SW 1271 (cell line): ENCODE measurements around the gene LDLRAP1.

Experiments used
- DNase-seq, 2 experiments: peaks; one replicate each; lab custom pipeline; 2025; lab: John Stamatoyannopoulos, UW

Gene LDLRAP1

DNA sequence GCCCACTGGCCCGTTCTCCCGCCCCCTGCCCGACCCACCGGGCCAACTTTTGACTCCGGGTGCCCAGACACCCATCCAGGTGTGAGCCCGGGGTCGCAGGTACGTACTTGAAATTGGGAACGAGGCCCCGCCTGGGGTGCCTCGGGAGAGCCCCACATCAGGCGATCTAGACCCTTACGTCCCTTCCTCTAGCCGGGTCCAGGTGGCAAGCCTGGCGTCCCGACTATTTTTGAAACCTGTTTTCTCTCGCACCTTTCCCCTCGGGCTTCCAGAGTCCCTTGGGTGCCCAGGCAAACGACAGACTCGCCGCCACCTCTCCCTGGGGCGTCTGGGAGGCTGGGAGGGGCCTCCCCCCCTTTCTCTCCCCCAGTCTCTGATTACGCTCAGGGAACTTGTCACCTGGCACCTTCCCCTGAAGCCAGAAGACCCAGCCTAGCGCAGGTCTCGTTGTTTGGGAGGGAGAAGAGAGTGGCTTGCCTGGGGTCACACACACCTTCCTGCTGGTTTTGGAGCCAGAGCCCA lies 898 bp downstream of the LDLRAP1 start:
- no peak for DNase-seq

GRCh38 chr1:25544819-25545218 lies 1.4 kb downstream of the LDLRAP1 start:
- DNase-seq: peak in 1 of 2 experiments; percentile 51

GRCh38 chr1:25545767-25546166 lies 2.4 kb downstream of the LDLRAP1 start:
- no peak for DNase-seq

- DNase-seq: no peak
Observed at GRCh38 chr1:25546193-25546592, 2.8 kb downstream of the LDLRAP1 start.

DNA sequence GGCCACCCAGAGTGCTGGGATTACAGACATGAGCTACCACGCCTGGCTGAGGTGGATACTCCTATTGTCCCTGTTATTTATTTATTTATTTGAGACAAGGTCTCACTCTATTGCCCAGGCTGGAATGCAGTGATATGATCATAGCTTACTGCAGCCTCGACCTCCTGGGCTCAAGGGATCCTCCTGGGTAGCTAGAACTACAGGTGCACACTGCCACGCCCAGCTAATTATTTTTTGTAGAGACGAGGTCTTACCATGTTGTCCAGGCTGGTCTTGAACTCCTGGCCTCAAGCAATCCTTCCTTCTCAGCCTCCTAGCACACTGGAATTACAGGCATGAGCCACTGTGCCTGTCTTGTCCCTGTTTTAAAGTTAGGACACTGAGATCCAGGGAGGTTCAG lies 5.2 kb downstream of the LDLRAP1 start:
- no peak for DNase-seq

GRCh38 chr1:25549273-25550154 lies 6.1 kb downstream of the LDLRAP1 start:
- DNase-seq: no peak

DNA sequence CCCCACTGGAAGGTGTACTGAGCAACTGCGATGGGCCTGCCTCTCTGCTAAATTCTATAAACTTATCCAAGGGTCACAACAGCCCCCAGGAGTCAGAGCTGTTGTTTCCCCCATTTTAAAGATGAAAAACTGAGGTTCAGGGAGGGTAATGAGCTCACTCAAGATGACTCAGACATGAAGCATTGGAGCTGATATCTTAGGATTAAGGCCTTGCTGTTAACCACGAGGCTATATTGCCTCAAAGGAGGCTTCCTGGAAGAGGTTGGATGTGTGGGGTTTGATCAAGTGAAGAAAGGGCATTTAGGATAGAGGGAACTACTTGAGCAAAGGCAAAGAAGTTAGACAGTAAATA lies 6.7 kb downstream of the LDLRAP1 start:
- DNase-seq: no peak

- no peak for DNase-seq
Observed at GRCh38 chr1:25550683-25551310, 7.4 kb downstream of the LDLRAP1 start.

DNA sequence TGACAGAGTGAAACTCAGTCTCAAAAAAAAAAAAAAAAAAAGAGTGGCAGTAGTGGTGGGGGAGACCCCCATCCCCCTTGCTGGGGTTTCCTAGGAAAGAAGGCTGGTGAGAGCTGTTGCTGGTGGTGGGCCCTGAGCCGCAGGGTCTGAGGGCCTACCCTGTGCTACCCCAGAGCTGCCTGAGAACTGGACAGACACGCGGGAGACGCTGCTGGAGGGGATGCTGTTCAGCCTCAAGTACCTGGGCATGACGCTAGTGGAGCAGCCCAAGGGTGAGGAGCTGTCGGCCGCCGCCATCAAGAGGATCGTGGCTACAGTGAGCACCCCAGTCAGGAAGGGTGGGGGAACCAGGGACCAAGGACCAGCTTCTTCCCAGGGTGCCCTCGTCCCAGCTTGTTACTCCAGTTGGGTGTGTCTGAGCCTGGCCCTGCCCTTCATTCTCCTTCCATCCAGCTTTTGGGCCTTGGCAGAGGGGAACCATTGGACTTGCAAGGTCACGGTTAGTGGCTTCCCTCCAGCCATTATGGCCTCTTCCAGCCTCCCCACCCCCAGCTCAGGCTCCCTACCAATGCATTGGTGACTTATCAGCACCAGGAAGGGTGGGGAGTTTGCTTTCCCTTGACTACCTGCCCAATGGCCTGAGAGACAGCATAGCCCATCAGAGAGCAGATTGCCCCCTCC lies 10.5 kb downstream of the LDLRAP1 start:
- DNase-seq: no peak

DNA sequence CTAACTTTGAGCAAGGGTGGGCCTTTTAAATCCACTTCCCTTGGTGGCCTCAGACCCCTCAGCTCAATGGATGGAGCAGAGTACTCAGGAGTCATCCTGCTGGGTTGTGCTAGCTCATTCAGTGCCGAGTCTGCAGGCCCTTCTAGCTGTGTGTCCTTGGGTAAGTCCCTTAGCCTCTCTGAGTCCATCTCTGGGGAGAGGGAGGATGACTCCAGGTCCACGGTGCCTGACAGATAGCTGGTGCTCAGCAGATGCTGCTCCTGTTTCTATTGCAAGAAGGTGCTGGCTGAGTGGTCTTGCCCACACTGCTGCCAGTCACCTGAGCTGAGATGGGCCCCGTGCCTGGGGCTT lies 11.0 kb downstream of the LDLRAP1 start:
- no peak for DNase-seq

- DNase-seq: no peak
Observed at GRCh38 chr1:25554886-25555752, 11.7 kb downstream of the LDLRAP1 start.

- DNase-seq: no peak
Observed at GRCh38 chr1:25555753-25556092, 12.3 kb downstream of the LDLRAP1 start.

GRCh38 chr1:25556132-25556670 lies 12.8 kb downstream of the LDLRAP1 start:
- DNase-seq: no peak

DNA sequence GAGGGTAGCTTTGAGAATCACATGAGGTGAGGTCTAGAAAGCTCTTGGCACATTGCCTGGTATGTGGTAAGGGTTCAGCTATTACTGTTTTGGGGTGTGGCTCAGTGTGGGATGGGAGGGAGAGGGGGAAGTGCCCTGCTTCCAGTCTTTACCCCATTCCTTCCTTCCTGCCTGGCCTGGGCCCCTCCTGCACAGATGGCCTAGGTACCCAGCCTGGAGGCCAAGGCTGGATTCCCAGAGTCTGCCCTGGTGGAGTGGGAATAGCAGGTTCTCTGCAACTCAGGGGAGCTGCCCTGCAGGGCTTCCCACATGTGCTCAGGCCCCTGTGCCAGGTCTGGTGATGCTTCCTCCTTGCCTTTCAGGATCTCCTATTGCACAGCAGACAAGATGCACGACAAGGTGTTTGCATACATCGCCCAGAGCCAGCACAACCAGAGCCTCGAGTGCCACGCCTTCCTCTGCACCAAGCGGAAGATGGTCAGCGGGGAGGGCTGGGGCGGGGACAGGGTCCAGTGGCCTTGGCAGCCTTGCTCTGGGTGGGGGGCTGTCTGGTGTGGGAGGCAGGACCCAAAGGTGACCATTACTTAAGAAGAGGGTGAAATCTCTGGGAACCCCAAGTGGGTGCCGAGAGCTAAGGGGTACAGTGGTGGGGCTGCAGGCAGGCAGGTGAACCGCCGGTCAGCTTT lies 13.5 kb downstream of the LDLRAP1 start:
- DNase-seq: no peak

DNA sequence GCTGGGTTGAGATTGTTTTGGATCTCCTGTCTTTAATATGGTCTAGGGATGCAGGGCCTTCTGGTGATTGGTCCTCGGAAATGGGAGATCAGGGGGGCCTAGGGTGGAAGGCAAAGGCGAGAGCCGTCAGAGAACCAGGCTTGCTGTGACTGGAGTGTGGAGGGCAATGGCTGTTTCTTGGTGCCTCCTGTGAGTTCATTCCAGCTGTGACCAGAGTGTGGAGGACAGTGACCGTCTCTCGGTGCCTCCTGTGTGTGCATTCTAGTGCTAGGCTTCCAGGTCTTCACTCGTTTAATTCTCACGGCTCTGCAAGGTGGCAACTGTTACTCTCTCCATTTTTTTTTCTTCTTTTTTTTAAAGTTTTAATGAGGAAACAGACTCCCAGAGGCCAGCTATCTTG lies 14.1 kb downstream of the LDLRAP1 start:
- DNase-seq: no peak

- no peak for DNase-seq
Observed at GRCh38 chr1:25559031-25559430, 15.6 kb downstream of the LDLRAP1 start.

DNA sequence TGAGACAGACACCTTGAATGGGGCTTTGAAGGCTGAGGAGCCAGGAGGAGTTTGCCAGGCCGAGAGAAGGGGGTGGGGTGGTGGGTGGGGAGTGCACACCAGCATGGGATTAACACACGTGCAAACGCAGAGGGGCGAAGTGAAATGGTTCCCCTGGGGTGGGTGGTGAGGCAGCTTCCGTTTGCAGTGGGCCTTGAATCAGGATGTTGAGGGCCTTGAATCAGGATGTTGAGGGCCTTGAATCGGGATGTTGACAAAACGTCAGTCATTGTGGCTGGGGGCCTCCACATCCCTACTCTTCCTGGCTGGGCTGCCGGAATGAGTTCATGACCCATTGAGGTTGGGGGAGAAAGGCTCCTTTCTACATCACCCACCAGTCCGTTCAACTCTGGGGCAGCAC lies 16.6 kb downstream of the LDLRAP1 start:
- DNase-seq: no peak

- DNase-seq: no peak
Observed at GRCh38 chr1:25560788-25561187, 17.4 kb downstream of the LDLRAP1 start.

GRCh38 chr1:25561421-25562100 lies 18.2 kb downstream of the LDLRAP1 start:
- DNase-seq: no peak

- no peak for DNase-seq
Observed at GRCh38 chr1:25562101-25562927, 18.9 kb downstream of the LDLRAP1 start.
